Measurements from ENCODE around the gene SPHK1.

The SPHK1 gene

GRCh38 chr17:76353599-76354316, 30.7 kb upstream of the SPHK1 start, which contains the start of gene PRPSAP1:
Gene PRPSAP1 (minus strand): TSS chr17:76353916. CDS start chr17:76353703, 213 bp downstream.
- Mint-ChIP-seq H3K9me3 (no peaks in the 10 kb centered on the region), H3K4me3 (peak within 1 kb of the TSS; percentile 90), H3K27ac (peak within 1 kb of the TSS; percentile 100), H3K4me1 (peaks cover 29% of the 10 kb centered on the region), H3K27me3 (ENCODE audit: low read depth, poor library complexity) (peaks cover 9% of the 10 kb centered on the region), H3K36me3 (ENCODE audit: low read depth) (peaks cover 15% of the 10 kb centered on the region)
- peak; percentile 84 for DNase-seq
- peak; percentile 27 for TF ChIP-seq CTCF (IDR thresholded peaks at IDR 0.05)

- H3K4me3 Mint-ChIP-seq = peak overlapping the region; percentile 90
- peak overlapping the region; percentile 100 for H3K27ac Mint-ChIP-seq
- H3K27me3 Mint-ChIP-seq (ENCODE audit: low read depth, poor library complexity) = peaks cover 9% of the 10 kb centered on the region
- H3K36me3 Mint-ChIP-seq (ENCODE audit: low read depth) = peaks cover 15% of the 10 kb centered on the region
- H3K9me3 Mint-ChIP-seq = no peaks in the 10 kb centered on the region
- no peak for DNase-seq
- no peak for TF ChIP-seq CTCF (IDR thresholded peaks at IDR 0.05)
- H3K4me1 Mint-ChIP-seq = peaks cover 29% of the 10 kb centered on the region
These were observed 30.1 kb upstream of the SPHK1 start for GRCh38 chr17:76354317-76354729.

- H3K27me3 Mint-ChIP-seq (ENCODE audit: low read depth, poor library complexity) = peaks cover 13% of the 10 kb centered on the region
- no peak for DNase-seq
- no peaks in the 10 kb centered on the region for H3K9me3 Mint-ChIP-seq
- H3K36me3 Mint-ChIP-seq (ENCODE audit: low read depth) = peaks cover 15% of the 10 kb centered on the region
- H3K4me1 Mint-ChIP-seq = peaks cover 29% of the 10 kb centered on the region
- no peak for TF ChIP-seq CTCF (IDR thresholded peaks at IDR 0.05)
- H3K4me3 Mint-ChIP-seq = peak overlapping the region; percentile 90
- H3K27ac Mint-ChIP-seq = no peak overlapping the region
These were observed 29.6 kb upstream of the SPHK1 start for GRCh38 chr17:76354747-76355310.

GRCh38 chr17:76356803-76357456, 27.5 kb upstream of the SPHK1 start:
- Mint-ChIP-seq H3K27me3 (ENCODE audit: low read depth, poor library complexity) (peaks cover 11% of the 10 kb centered on the region), H3K9me3 (no peaks in the 10 kb centered on the region), H3K36me3 (ENCODE audit: low read depth) (peaks cover 3% of the 10 kb centered on the region), H3K4me1 (peaks cover 29% of the 10 kb centered on the region), H3K4me3 (no peak overlapping the region), H3K27ac (peak overlapping the region; percentile 44)
- no peak for DNase-seq
- TF ChIP-seq CTCF (IDR thresholded peaks at IDR 0.05) = no peak

GRCh38 chr17:76357597-76358158, 26.7 kb upstream of the SPHK1 start:
- no peak for DNase-seq
- H3K4me1 Mint-ChIP-seq = peaks cover 29% of the 10 kb centered on the region
- no peak for TF ChIP-seq CTCF (IDR thresholded peaks at IDR 0.05)
- peaks cover 11% of the 10 kb centered on the region for H3K27me3 Mint-ChIP-seq (ENCODE audit: low read depth, poor library complexity)
- H3K27ac Mint-ChIP-seq = no peak overlapping the region
- no peaks in the 10 kb centered on the region for H3K36me3 Mint-ChIP-seq (ENCODE audit: low read depth)
- H3K4me3 Mint-ChIP-seq = no peak overlapping the region
- H3K9me3 Mint-ChIP-seq = no peaks in the 10 kb centered on the region

Data from nephron progenitor cell (in vitro differentiated cells).